HL-60 (cell line): Measurements from ENCODE around the gene RELB.

Source experiments
- DNase-seq, 2 experiments: peaks; one replicate each; pipeline ENCODE4 v3.0.0-alpha.2; 2010 to 2020; ENCODE audit warnings: low read depth in 1 of 2, low spot score in 1 of 2
- H3K27ac ChIP-seq: fragments of 250-450 bp; sonication (Bioruptor Pico); replicated peaks from 2 replicates; pipeline ENCODE4 v1.5.1; 2020; ENCODE audit warnings: mild to moderate bottlenecking, moderate library complexity
- H3K27me3 ChIP-seq: fragments of 250-450 bp; sonication (Bioruptor Pico); 2 replicates; pipeline ENCODE4 v1.5.1; 2021; ENCODE audit warnings: mild to moderate bottlenecking, moderate library complexity; ENCODE audit not compliant: insufficient read depth, poor library complexity, severe bottlenecking
- H3K4me3 ChIP-seq: replicated peaks from 2 replicates; pipeline ENCODE4 v1.5.1; 2011; ENCODE audit warnings: mild to moderate bottlenecking, control low read depth, low read length; ENCODE audit not compliant: insufficient read depth
- CTCF ChIP-seq: IDR thresholded peaks from one replicate; pipeline ENCODE4 v1.5.1; 2011; ENCODE audit warnings: low read length, control low read depth, inconsistent platforms; ENCODE audit not compliant: insufficient read depth
- GABPA ChIP-seq: IDR thresholded peaks from 2 replicates; pipeline ENCODE4 v1.6.1; 2012; ENCODE audit warnings: low read depth
- POLR2AphosphoS5 ChIP-seq: IDR thresholded peaks from 2 replicates; pipeline ENCODE4 v1.6.1; 2012; ENCODE audit warnings: low read depth
- REST ChIP-seq: IDR thresholded peaks from 2 replicates; pipeline ENCODE4 v1.6.1; 2012; ENCODE audit warnings: low read depth; ENCODE audit not compliant: insufficient replicate concordance
- SPI1 ChIP-seq: IDR thresholded peaks from 2 replicates; pipeline ENCODE4 v1.6.1; 2012; ENCODE audit warnings: low read depth, mild to moderate bottlenecking, borderline replicate concordance

RELB gene

GRCh38 chr19:45063851-45064801 lies 62.9 kb downstream of the RELB start:
- no peak overlapping the region for H3K4me3 ChIP-seq
- no peaks in the 10 kb centered on the region for H3K27me3 ChIP-seq
- no peak for DNase-seq

GRCh38 chr19:45066921-45067661 lies 65.8 kb downstream of the RELB start:
- no peak overlapping the region for H3K27ac ChIP-seq
- H3K4me3 ChIP-seq = no peak overlapping the region
- no peaks in the 10 kb centered on the region for H3K27me3 ChIP-seq
- no peak for TF ChIP-seq GABPA
- no peak for TF ChIP-seq CTCF
- no peak for TF ChIP-seq REST
- TF ChIP-seq POLR2AphosphoS5 = no peak; the same call in 1 of the 2 replicates
- no peak for TF ChIP-seq SPI1
- no peak for DNase-seq

More at GRCh38 chr19:45063851-45064801, 62.9 kb downstream of the RELB start:
- no peak overlapping the region for H3K27ac ChIP-seq
- TF ChIP-seq SPI1 (no peak), POLR2AphosphoS5 (no peak), REST (no peak), GABPA (no peak), CTCF (no peak)

GRCh38 chr19:45068041-45068440 lies 66.8 kb downstream of the RELB start:
- no peak for DNase-seq

More at GRCh38 chr19:45068041-45068440, 66.8 kb downstream of the RELB start:
- TF ChIP-seq SPI1 = no peak
- no peak for TF ChIP-seq GABPA
- no peak for TF ChIP-seq REST
- no peak for TF ChIP-seq CTCF
- TF ChIP-seq POLR2AphosphoS5 = no peak
- H3K27me3 ChIP-seq = no peaks in the 10 kb centered on the region
- H3K27ac ChIP-seq = no peak overlapping the region
- no peak overlapping the region for H3K4me3 ChIP-seq
